Tongue (tissue), 2 donors: ENCODE results near the gene PIK3CA. TPM values are rescaled to one million over a fixed set of nuclear protein-coding genes. Genes with fewer than 3 reads are reported as not detected.

ENCODE experiments used
- DNase-seq: peaks from one replicate; pipeline ENCODE4 v3.0.0-alpha.2; 2015
- total RNA-seq: library from RNA; depleted of rRNA; stranded (reverse); fragments of >200 nt; gene quantifications from one replicate; pipeline ENCODE4 v1.2.3, GENCODE V29; 2014

The PIK3CA gene
- total RNA-seq, 1 donor from 2014 or later = 58.8 TPM

DNA sequence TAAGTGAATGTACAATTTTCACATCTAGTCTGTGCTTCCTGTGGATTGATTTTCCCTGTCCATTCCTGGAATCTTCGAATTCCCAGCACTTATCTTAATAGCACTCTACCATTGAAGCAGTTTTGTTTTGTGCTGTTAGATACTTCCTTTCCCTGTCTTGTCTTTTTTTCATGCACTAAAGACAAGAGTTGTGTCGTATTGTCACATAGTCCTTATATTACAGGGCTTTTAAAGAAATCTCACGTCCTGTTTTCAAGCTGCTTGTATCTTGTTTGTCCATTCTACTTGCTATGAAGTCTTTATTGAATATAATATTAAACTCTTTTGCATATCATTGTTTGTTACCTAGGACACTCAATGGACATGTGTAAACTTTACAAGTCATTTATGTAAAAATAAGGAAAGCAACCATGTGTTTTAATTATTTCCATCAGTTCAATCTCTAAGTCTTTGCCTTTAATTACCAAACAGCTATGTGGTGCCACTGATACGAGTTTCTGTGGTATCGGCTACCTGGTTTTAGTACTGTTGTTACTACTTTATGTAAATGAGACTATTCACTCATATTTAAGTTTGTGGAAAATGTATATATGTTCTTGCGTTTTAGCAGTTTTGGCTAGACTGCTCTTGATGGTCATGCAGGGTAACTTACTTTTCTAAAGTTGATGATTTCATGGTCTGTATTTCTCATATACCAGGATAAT is 10.3 kb downstream of the PIK3CA start:
- no peak for DNase-seq

GRCh38 chr3:179163503-179163902 is 15.3 kb downstream of the PIK3CA start:
- DNase-seq = no peak

GRCh38 chr3:179164857-179165256 is 16.7 kb downstream of the PIK3CA start:
- DNase-seq = no peak

DNA sequence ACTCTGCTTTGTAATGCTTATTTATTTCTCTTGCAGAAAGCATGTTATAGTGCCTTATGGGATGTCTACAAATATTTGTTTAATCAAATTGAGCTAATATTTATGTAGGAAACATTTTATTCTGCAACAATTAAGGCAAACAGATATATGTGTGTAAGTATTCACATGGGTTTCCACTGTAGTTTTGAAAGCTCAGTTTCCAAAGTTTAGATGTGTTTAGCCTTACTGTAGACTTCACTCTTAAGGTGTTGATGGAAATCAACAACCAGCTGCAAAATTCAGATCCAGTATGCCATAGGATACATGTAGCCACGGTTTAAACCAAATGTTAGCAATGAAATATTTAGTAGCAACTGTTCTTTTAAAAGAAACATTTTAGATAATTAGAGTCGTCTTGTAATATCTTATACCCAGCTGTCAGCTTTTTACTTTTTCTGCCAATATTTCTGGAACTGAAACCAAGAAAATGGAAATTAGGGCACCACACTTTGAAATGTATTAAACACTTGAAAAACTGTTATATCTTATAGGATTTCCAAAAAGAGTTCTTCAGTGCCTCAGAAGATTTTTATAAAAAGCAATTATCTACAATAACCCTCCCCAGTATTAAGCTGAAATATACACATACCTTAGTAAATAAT is 18.5 kb downstream of the PIK3CA start:
- DNase-seq = peak; percentile 83

DNA sequence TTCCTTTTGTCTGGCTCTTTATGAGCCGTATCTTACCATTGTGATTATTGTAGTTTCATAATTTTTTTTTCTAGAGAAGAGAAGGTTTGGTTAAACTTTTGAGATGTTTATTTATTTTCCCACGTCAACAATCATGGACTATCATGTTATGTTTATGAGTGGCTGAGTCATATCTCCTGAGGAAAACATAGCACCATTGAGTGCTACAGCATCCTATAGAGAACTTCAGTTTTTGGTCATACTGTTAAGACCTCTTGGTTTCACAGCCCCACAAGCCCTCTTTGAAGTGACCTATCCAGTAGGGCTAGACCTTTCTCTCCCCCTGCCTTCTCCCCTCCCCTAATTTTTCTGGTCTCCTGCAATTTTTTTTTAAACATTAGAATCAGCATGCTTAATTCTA is 20.8 kb downstream of the PIK3CA start:
- DNase-seq = no peak

DNA sequence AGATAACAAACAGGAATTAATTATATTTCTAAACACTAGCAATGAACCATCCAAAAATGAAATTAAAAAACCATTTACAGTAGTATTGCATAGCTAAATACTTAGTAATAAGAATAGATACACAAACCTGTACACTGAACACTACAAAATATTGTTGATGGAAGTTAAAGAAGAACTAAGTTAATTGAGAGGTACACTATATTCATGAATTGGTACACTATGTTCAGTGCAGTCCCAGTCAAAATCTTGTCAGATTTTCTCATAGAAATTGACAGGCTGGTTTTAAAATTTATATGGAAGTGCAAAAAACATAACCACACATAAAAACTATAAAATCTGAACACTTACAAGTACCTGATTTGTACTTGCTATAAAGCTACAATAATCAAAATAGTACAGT is 24.4 kb downstream of the PIK3CA start:
- DNase-seq = no peak

GRCh38 chr3:179174316-179174715 is 26.2 kb downstream of the PIK3CA start:
- DNase-seq = no peak

- DNase-seq = no peak
Observed at GRCh38 chr3:179174898-179175297, 26.7 kb downstream of the PIK3CA start.

GRCh38 chr3:179175358-179175757 is 27.2 kb downstream of the PIK3CA start:
- no peak for DNase-seq

- no peak for DNase-seq
Observed at GRCh38 chr3:179177611-179178010, 29.5 kb downstream of the PIK3CA start.

DNA sequence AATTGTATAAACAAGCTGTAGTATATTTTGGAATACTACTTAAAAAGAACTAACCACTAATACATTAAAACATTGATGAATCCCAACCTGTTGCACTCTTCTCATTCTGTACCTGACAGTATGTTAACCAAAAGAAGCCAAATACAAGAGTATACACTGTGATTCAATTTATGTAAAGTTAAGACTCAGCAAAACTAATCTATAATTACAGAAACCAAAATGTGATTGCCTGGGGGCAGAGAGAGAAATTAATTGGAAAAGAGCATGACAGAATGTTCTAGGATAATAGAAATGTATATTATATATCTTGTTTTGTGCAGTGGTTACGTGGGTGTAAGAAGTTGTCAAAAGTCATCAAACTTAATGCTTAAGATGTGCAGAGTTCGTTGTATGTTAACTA is 31.1 kb downstream of the PIK3CA start:
- no peak for DNase-seq

DNA sequence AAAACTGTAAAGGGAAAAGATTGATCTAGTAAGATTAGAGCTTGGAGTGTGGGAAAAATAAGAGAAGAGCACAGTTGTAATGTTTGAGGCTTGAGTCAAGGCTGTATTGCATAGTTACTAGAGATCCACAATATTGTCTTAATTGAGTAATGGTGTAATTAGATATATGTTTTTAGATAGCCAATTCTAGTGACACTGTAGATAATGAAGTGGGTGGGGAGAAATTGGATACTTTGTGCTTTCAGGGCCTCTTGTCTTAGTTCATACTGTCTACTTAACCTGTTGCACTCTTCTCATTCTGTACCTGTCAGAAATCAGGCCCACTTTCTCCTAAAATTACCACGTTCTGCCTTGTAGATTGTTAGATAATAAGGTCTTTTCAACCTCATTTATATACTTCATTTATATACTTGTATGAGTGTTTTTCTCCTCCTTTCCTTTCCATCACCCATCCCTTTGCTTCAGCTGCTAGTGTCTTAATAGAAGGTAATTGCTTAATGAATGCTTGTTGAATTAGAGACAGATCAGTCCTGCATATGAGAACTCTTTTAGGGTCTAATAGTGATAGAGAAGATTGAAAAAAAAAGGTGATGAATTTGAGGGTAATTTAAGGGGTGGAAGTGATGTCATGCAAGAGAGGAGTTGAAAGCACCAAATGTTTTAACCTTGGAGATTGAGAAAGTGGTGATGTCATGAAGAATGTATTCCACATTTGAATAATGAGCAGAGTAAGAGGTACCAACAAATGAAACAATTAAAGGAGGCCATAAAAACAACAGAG is 32.0 kb downstream of the PIK3CA start:
- no peak for DNase-seq

- no peak for DNase-seq
Observed at GRCh38 chr3:179181021-179181472, 32.9 kb downstream of the PIK3CA start.

- no peak for DNase-seq
Observed at GRCh38 chr3:179181993-179182551, 33.9 kb downstream of the PIK3CA start.

GRCh38 chr3:179182902-179183301 is 34.7 kb downstream of the PIK3CA start:
- no peak for DNase-seq

- no peak for DNase-seq
Observed at GRCh38 chr3:179184826-179185225, 36.7 kb downstream of the PIK3CA start.

DNA sequence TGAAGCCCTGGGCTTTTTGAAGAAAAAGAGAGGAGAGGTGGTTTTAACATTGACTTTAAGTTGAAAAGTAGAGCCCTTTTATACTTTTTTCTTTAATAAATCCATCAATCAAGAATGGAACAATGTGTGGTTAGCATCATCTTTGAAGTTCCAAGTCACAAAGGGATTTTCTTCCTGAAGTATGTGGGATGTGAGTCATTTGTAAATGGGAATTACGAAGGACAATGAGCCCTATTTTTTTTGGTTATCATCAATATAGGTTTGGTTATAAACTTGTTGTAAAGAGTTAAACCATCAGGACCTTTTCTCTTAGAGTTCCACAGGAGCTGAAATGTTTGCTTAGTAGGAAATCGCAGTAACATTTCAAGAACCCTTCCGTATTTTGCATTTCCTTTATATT is 38.3 kb downstream of the PIK3CA start:
- DNase-seq = no peak

GRCh38 chr3:179189759-179190158 is 41.6 kb downstream of the PIK3CA start:
- peak; percentile 94 for DNase-seq

DNA sequence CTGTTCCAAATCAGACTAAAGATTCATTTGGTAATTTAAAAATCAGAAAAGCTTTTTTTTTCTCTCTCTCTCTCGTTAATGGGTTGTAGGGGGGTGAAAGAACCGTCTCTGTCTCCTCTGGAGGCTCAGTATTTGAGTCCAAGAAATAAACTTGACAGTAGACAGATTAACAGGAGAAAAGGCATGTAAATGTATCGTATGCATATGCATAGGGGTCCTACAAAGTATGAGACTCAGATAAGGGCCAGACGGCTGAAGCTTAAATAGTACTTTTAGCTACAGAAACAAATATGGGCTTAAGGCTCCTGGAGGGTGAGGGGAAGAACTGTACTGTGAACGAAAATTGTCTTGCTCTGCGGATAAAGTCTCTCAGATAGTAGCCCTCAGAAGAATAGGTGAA is 42.4 kb downstream of the PIK3CA start:
- DNase-seq = no peak

DNA sequence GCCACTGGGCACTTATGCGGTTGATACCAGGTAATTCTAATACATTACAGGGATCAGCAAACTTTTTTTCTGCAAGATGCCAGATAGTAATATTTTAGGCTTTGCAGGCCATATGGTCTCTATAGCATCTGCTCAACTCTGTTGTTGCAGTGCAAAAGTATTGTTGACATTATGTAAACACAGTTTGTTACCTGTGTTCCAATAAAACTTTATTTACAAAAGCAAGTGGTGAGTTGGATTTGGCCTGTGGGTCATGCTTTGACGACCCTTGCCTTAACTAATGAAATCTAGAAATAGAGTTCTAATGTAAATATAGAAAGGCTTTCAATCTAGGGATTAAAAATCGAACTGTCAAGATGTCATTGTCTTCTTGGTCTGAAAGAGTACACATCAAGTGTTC is 44.4 kb downstream of the PIK3CA start:
- no peak for DNase-seq

GRCh38 chr3:179194931-179195330 is 46.8 kb downstream of the PIK3CA start:
- peak; percentile 25 for DNase-seq

DNA sequence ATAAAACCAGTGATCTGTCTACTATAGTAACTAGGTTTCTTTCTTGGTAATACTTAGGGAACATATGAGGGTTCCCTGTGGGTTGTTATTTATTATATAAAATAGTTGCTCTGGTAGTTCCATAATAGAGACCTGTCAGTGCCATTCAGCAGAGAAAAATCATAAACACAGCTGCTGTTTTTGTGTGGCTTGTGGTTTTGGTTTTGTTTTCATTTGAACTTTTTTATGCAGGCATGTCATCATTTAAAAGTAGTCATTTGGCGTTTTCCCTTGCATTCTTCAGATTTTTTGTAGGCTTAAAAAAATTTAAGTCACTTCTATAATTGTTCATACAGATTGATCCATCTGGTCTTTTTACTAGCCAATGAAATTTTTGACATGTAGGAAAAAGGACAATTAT is 47.9 kb downstream of the PIK3CA start:
- no peak for DNase-seq

DNA sequence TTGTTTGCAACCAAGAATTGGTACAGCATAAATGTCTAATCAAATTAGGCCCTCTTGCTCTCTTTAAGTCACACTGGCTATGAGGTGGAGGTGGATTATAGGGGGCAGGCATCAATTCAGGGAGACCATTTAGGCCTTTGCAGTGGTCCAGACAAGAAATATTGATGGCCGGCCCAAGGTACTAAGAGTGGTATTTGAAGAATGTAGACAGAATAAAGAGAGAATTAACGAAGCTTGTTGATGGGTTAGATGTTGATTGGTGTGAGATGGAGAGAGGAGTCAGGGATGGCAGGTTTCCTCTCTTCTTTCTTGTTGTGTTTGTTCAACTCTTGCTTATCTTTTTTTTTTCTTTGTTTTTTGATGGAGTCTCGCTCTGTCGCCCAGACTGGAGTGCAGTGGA is 48.5 kb downstream of the PIK3CA start:
- no peak for DNase-seq
